ENCODE measurements around the gene KIF3C.
"Not testable (repeated sequence)": the region's sequence is repeated elsewhere in the genome, so short reads cannot be mapped to it uniquely, and the experiment has no call there.

Gene KIF3C

DNA sequence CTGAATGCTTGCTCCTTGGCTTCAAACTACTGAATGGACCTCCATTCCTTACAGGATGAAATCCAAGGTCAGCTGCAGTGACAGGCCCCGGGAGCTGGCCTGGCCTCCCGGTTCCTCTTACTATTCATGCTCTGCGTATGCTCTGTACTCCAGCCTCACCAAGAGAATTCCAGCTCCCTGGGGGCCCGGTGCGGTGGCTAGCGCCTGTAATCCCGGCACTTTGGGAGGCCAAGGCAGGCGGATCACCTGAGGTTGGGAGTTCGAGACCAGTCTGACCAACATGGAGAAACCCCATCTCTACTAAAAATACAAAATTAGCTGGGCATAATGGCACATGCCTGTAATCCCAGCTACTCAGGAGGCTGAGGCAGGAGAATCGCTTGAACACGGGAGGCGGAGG is 23.7 kb downstream of the KIF3C start:
- DNase-seq: not testable (repeated sequence)

- DNase-seq: no peak
Measured at GRCh38 chr2:25957743-25958142, 24.6 kb downstream of the KIF3C start.

- no peak for DNase-seq
Measured at GRCh38 chr2:25955869-25956535, 26.3 kb downstream of the KIF3C start.

DNA sequence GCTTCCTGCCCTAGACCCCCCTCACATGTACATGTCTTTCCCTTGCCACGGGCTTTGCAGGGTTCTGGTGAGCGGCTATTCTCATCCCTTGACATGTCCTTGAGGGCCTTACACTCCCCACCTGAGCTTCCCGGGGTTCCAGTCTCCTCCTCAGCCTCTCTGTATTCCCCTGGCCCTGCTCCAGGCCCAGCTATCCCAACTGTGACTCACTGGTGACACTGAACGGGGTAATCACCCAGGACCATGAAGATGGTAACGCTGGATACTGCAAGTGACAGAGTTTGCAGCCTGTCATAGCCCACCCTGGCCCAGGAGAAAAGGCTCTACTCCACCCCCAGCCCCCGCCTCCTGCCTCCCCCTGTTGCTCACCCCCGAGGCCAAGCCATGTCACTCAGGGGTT is 27.3 kb downstream of the KIF3C start:
- DNase-seq: no peak

DNA sequence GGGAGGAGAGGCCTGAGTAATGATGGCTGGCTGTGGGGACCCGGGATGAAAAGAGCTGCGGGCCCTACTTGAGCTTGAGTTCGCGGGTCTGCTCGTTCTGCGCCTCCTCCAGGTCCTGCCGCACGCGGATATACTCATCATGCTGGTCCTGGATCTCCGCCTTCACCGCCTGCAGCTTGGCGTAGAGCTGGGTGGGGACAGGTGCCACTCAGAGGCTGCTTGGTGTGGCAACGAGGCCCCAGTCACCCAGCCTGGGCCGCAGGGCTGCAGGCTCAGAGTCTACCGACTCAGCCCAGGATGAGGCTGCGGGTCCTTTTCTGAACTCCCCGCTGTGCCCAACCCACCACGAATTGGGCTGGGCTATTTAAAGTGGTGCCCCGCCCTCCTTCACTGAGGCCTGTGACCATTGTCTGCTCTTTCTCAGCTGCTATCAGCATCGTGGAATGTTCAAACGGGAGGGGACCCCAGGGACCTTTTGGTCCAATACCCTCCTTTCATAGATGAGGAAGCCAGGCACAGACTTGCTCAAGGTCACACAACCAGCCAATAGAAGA is 28.0 kb downstream of the KIF3C start:
- no peak for DNase-seq

DNA sequence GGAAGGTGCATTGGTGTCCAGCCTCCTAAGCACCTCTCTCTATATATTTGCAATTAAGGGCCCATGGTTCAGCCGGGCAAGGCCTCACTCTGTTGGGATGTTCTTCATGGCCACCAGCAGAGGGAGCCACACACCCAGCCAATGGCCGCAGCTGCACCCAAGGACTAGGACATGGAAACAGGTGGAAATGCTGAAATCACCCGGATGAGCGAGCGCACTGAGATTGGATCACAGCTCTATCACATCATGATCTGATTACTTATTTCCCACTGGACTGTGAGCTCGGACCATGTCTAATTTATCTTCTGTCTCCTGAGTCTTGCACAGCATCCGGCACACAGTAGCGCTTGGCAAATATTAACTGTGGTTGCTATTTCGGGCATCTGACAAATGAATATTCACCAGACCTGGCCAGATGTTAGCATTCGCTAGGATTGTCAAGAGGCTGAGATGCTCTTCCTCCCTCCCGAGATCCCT is 31.2 kb downstream of the KIF3C start:
- DNase-seq: peak; percentile 56 to 77

- no peak for DNase-seq
Measured at GRCh38 chr2:25948437-25948836, 33.9 kb downstream of the KIF3C start.

GRCh38 chr2:25941042-25941441 is 41.3 kb downstream of the KIF3C start:
- DNase-seq: no peak

DNA sequence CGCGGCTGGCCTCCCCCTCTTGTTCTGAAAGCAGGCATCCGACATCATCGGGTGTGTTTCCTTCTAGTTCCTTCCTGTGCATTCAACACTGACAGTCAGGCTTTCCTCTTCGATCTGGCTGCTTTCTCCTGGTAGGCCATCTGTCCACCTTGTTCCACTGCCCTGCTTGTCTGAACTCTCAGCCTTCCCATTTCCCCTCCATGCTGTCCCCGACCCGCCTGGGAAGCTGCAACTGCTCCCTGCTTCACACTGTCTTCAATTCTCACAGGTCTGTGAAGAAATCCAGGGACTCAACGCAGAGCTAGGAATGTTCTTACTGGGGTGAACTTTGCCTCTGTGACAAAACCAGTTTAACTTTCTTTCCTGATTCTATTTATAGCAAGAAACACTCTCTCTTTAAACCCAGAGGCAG is 43.0 kb downstream of the KIF3C start:
- no peak for DNase-seq

- DNase-seq: no peak
Measured at GRCh38 chr2:25938345-25938744, 44.0 kb downstream of the KIF3C start.

GRCh38 chr2:25936889-25937545 is 45.3 kb downstream of the KIF3C start:
- no peak for DNase-seq

GRCh38 chr2:25933622-25934021 is 48.7 kb downstream of the KIF3C start:
- DNase-seq: no peak

GRCh38 chr2:25929789-25930473 is 52.4 kb downstream of the KIF3C start:
- no peak for DNase-seq

DNA sequence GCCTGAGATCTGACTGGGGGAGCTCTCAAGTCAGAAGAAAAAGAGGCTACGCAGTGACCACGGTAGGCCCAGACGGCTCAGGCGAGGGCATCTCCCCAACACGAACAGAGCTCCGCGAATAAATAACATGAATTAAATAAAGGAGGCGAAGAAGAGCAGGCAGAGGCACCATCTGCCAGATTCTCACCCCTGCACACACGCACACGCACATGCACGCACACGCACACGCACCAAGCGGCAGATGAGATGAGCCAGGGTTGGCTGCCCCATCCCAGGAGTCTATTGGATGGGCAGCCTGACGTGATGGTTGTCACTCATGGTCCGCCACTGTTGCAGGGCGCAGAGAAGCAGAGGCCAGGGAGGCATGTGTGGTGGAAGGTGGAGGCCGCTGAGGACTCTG is 53.6 kb downstream of the KIF3C start:
- no peak for DNase-seq

DNA sequence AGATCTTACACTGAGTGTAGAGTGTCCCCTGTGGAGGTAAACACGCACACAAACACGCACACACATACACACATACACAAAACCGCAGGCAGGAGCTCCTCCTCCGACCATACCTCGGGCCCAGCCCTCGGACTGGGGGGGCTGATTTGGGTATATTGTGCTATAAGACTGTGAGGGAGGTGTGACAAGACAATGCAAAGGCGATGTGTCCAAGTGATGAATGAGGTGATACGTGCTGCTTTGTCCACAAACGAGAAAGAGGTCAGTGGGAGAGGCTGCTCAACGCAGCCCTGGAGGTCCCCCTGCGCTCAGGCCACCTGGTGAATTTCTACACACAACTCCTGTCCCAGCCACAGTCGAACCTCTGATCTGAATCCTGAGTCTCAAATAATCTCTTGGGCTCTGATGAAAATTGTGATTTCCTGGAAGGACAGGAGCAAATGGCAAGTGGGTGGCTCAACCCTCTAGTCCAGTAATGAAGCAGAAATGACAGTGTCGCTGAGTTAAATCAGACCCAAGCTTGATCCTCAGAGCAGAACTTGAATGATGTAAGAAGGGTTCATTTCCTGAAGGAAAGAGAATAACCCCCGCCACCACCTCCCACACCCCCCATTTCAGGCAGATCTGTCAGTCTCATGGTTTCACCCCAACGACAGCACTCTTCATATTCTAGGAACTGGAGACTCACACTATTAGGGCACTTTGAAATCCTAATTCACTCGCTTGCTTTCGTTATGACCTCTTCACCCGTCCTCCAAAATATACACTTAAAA is 55.1 kb downstream of the KIF3C start:
- DNase-seq: peak; percentile 37 to 47

GRCh38 chr2:25922501-25922900 is 59.8 kb downstream of the KIF3C start:
- no peak for DNase-seq

DNA sequence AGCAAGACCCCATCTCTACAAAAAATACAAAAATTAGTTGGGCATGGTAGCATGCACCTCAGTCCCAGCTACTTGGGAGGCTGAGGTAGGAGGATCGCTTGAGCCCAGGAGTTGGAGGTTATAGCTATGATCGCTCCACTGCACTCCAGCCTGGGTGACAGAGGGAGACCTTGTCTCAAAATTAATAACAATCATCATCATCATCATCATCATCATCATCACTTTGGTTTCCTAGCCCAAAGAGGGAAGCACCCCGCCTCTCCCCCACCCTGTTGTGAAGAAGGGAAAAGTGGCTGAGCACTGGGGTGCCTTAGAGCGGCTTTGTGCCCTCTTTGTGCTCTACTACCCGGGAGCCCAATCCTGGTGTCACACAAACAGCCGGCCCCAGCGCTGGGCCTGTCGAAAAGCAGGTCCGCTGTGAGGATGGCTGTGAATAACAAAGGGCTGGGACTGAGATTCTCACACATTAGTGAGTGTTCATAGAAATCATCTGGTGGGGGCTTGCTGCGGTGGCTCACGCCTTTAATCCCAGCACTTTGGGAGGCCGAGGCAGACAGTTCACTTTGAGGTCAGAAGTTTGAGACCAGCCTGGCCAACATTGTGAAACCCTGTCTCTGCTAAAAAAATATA is 61.4 kb downstream of the KIF3C start:
- no peak for DNase-seq

DNA sequence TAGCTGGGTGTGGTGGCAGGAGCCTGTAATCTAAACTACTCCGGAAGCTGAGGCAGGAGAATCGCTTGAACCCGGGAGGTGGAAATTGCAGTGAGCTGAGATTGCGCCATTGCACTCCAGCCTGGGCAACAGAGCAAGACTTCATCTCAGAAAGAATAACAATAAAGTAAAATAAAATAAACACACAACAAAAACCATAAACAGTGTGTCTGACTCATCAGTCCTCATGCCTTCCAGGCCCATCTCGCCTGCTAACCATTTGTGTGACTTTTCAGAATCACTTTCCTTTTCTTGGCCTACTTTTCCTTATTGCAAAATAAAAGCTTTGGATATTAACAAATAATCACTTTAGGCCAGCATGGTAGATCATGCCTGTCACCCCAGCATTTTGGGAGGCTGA is 62.0 kb downstream of the KIF3C start:
- peak in 1 of 2 donors; percentile 8 for DNase-seq

DNA sequence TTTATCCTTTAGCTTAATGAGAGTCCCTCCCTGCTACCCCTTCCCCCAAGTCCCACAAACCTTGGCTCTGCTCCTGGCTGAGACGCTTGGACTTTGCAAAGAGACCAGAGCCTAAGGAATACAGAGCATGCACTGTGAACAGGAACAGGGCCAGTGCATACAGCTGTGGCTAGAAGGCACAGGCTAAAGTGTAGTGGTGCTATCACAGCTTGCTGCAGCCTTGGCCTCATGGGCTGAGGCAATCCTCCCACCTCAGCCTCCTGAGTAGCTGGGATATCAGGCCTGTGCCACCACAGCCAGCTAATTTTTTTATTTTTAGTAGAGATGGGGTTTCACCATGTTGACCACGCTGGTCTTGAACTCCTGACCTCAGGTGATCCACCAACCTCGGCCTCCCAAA is 64.5 kb downstream of the KIF3C start:
- DNase-seq: no peak

GRCh38 chr2:25917411-25917810 is 64.9 kb downstream of the KIF3C start:
- DNase-seq: not testable (repeated sequence)

- not testable (repeated sequence) for DNase-seq
Measured at GRCh38 chr2:25915944-25916772, 66.1 kb downstream of the KIF3C start.

All from inflammatory macrophage treated with lipopolysaccharide for 1 hour (primary cell).